Measurements from ENCODE around the gene KAT2B.

The KAT2B gene

DNA sequence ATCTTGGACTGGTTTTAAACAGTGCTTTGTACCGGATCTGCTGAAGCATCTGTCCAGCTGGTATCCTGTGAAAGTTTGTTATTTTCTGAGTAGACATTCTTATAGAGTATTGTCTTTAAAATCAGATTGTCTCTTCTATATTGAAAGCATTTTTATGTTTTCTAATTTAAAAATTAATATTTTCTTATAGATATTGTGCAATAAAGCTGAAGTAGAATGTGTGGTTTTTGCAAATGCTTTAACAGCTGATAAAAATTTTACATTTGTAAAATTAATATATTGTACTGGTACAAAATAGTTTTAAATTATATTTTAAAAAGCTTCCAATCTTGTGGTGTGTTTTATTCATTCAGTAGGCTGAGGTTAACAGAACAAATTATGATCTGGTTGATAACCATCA, 113.8 kb downstream of the KAT2B start:
- Histone ChIP-seq H4K20me1 (ENCODE audit: insufficient read depth) (no peaks in the 10 kb centered on the region), H3K4me2 (no peak overlapping the region), H3K36me3 (ENCODE audit: insufficient read depth) (no peaks in the 10 kb centered on the region), H3K79me2 (ENCODE audit: insufficient read depth, low read depth) (no peaks in the 10 kb centered on the region), H3K4me3 (IDR thresholded peaks at IDR 0.05; ENCODE audit: insufficient read depth, low read depth, low read length) (no peak overlapping the region), H3K27me3 (ENCODE audit: insufficient read depth, low read depth) (no peaks in the 10 kb centered on the region), H3K9ac (no peak overlapping the region), H3K4me1 (ENCODE audit: low read depth, poor library complexity, severe bottlenecking) (no peaks in the 10 kb centered on the region), H2AFZ (ENCODE audit: low read depth) (no peak overlapping the region), H3K27ac (no peak overlapping the region)
- TF ChIP-seq, protein P1, sequence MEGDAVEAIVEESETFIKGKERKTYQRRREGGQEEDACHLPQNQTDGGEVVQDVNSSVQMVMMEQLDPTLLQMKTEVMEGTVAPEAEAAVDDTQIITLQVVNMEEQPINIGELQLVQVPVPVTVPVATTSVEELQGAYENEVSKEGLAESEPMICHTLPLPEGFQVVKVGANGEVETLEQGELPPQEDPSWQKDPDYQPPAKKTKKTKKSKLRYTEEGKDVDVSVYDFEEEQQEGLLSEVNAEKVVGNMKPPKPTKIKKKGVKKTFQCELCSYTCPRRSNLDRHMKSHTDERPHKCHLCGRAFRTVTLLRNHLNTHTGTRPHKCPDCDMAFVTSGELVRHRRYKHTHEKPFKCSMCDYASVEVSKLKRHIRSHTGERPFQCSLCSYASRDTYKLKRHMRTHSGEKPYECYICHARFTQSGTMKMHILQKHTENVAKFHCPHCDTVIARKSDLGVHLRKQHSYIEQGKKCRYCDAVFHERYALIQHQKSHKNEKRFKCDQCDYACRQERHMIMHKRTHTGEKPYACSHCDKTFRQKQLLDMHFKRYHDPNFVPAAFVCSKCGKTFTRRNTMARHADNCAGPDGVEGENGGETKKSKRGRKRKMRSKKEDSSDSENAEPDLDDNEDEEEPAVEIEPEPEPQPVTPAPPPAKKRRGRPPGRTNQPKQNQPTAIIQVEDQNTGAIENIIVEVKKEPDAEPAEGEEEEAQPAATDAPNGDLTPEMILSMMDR (conservative IDR thresholded peaks at IDR 0.05; ENCODE audit: low read depth, low read length) = no peak

DNA sequence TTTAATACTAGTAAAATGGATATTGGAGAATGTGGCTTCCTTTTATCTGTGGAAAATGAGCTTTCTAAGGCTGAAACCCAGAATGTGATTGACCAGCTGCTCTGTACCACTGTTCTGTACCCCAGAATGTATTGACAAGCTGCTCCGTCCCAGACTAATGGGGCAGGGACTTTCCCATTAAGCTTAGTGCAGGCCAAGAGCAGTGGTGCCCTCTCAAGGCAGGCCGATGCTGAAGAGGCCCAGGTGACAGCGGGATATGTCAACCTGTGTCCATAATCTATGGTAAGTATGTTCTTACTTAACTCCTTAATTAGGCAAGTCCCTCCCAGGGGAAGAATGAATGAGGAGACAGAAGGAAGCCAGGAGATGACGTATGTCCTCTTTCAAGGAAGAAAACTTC, 114.7 kb downstream of the KAT2B start:
- H2AFZ ChIP-seq (ENCODE audit: low read depth) = no peak overlapping the region
- H3K4me2 ChIP-seq = no peak overlapping the region
- no peak overlapping the region for H3K4me3 ChIP-seq (IDR thresholded peaks at IDR 0.05; ENCODE audit: insufficient read depth, low read depth, low read length)
- TF ChIP-seq, protein P1 (conservative IDR thresholded peaks at IDR 0.05; ENCODE audit: low read depth, low read length) = no peak
- no peaks in the 10 kb centered on the region for H4K20me1 ChIP-seq (ENCODE audit: insufficient read depth)
- no peak overlapping the region for H3K9ac ChIP-seq
- no peaks in the 10 kb centered on the region for H3K79me2 ChIP-seq (ENCODE audit: insufficient read depth, low read depth)
- no peaks in the 10 kb centered on the region for H3K36me3 ChIP-seq (ENCODE audit: insufficient read depth)
- no peaks in the 10 kb centered on the region for H3K27me3 ChIP-seq (ENCODE audit: insufficient read depth, low read depth)
- no peak overlapping the region for H3K27ac ChIP-seq
- H3K4me1 ChIP-seq (ENCODE audit: low read depth, poor library complexity, severe bottlenecking) = no peaks in the 10 kb centered on the region

DNA sequence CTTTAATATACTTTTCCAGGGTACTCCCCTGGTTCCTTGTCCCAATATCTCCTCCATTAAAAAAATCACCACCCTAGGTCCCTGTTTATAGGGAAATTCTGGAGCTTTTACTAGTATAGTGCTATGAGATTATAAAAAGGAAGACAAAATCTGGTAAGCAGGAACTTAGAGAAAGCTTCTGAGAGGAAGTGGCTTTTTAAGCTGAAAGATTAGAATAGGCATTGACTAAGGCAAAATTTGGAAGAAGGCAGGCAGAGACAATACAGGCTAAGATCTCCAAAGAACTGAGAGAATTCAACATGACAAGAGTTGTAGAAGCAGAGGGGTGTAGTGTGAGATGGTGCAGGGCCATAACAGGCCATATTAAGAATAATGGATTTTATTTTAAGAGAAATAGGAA, 120.0 kb downstream of the KAT2B start:
- no peak overlapping the region for H3K27ac ChIP-seq

DNA sequence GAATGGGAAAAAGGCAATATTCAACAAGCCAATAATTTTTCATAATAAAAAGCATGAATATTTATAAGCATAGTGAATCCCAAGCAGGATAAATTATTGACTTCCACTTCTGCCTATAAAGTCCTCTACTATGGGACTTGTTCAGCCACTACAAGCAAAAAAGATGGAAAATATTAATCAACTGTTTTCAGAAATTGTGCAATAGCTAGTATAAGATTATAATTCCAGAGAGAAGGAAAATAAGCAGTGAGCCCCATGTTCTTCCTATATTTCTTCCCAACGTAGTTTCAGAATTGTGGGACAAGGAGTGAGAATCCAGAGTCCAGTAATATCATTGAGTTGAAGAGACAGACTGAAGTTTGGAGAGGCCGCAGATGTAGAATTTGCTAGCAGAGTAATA, 121.5 kb downstream of the KAT2B start:
- H3K4me2 ChIP-seq = no peak overlapping the region
- no peak overlapping the region for H3K9ac ChIP-seq
- H3K4me3 ChIP-seq (IDR thresholded peaks at IDR 0.05; ENCODE audit: insufficient read depth, low read depth, low read length) = no peak overlapping the region
- TF ChIP-seq, protein P1 (conservative IDR thresholded peaks at IDR 0.05; ENCODE audit: low read depth, low read length) = no peak
- H3K27ac ChIP-seq = no peak overlapping the region
- no peaks in the 10 kb centered on the region for H3K36me3 ChIP-seq (ENCODE audit: insufficient read depth)
- H4K20me1 ChIP-seq (ENCODE audit: insufficient read depth) = no peaks in the 10 kb centered on the region
- no peak overlapping the region for H2AFZ ChIP-seq (ENCODE audit: low read depth)
- no peaks in the 10 kb centered on the region for H3K79me2 ChIP-seq (ENCODE audit: insufficient read depth, low read depth)
- H3K27me3 ChIP-seq (ENCODE audit: insufficient read depth, low read depth) = no peaks in the 10 kb centered on the region
- peaks cover 10% of the 10 kb centered on the region for H3K4me1 ChIP-seq (ENCODE audit: low read depth, poor library complexity, severe bottlenecking)

More for the DNA sequence above, 120.0 kb downstream of the KAT2B start:
- H2AFZ ChIP-seq (ENCODE audit: low read depth) = no peak overlapping the region
- H3K4me1 ChIP-seq (ENCODE audit: low read depth, poor library complexity, severe bottlenecking) = peaks cover 4% of the 10 kb centered on the region
- no peak overlapping the region for H3K9ac ChIP-seq
- no peaks in the 10 kb centered on the region for H3K79me2 ChIP-seq (ENCODE audit: insufficient read depth, low read depth)
- no peak overlapping the region for H3K4me2 ChIP-seq
- no peaks in the 10 kb centered on the region for H3K27me3 ChIP-seq (ENCODE audit: insufficient read depth, low read depth)
- no peak overlapping the region for H3K4me3 ChIP-seq (IDR thresholded peaks at IDR 0.05; ENCODE audit: insufficient read depth, low read depth, low read length)
- TF ChIP-seq, protein P1 (conservative IDR thresholded peaks at IDR 0.05; ENCODE audit: low read depth, low read length) = no peak
- H4K20me1 ChIP-seq (ENCODE audit: insufficient read depth) = no peaks in the 10 kb centered on the region
- no peaks in the 10 kb centered on the region for H3K36me3 ChIP-seq (ENCODE audit: insufficient read depth)
